ENCODE measurements around the gene COL7A1. TPM values are rescaled to one million over a fixed set of nuclear protein-coding genes. Genes with fewer than 3 reads are reported as not detected.
"Not testable (repeated sequence)": the region's sequence is repeated elsewhere in the genome, so short reads cannot be mapped to it uniquely, and the experiment has no call there.

The COL7A1 gene
- total RNA-seq, 4 donors from 2014 or later = 0.31 to 2.2 (median 1.9) TPM

DNA sequence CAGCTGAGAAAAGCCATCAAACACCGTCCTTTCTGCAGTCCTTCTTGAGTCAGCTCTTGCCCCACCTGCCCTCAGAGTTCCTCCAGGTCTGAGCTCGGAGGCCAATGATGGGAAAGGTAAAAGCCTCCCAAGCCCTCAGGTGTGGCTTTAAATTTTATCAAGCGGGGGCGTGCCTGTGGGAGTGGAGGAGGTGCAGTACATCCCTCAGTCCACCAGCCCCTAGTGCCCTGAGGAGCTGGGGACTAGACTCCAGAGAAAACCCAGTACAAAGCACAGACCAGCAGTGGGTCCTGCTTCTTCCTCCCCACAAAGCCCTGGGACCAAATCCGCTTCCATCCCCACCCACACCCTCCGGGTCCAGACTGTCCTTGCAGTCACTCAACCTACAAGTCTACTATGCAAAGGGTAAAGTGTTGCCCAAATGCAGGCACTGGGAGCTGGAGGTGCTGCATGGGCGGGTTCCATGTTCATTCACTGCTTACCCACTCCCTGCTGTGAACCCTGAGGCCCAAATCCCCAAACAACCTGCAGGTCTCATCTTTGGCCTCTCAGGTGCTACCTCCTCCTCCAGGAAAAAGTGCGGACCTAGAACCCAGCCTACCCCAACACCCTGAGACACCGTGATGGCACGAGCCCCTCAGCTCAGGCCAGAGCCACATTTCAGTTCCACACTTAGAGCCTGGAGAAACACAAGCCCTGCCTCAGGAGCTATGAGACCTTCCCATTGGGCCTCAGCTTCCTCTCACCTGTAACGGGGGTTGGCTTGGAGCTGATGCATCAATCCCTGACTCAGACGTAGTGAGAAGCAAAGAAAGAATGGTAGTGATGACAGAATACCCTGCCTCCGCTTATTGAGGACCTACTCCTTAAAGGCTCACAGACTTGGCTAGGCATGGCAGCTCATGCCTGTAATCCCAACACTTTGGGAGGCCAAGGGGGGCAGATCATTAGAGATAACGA lies 41.0 kb downstream of the COL7A1 start:
- TF ChIP-seq, protein P1, sequence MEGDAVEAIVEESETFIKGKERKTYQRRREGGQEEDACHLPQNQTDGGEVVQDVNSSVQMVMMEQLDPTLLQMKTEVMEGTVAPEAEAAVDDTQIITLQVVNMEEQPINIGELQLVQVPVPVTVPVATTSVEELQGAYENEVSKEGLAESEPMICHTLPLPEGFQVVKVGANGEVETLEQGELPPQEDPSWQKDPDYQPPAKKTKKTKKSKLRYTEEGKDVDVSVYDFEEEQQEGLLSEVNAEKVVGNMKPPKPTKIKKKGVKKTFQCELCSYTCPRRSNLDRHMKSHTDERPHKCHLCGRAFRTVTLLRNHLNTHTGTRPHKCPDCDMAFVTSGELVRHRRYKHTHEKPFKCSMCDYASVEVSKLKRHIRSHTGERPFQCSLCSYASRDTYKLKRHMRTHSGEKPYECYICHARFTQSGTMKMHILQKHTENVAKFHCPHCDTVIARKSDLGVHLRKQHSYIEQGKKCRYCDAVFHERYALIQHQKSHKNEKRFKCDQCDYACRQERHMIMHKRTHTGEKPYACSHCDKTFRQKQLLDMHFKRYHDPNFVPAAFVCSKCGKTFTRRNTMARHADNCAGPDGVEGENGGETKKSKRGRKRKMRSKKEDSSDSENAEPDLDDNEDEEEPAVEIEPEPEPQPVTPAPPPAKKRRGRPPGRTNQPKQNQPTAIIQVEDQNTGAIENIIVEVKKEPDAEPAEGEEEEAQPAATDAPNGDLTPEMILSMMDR (IDR thresholded peaks at IDR 0.05) = no peak
- DNase-seq (ENCODE audit: low spot score) = no peak
- ATAC-seq (ENCODE audit: low FRiP score) = no peak

DNA sequence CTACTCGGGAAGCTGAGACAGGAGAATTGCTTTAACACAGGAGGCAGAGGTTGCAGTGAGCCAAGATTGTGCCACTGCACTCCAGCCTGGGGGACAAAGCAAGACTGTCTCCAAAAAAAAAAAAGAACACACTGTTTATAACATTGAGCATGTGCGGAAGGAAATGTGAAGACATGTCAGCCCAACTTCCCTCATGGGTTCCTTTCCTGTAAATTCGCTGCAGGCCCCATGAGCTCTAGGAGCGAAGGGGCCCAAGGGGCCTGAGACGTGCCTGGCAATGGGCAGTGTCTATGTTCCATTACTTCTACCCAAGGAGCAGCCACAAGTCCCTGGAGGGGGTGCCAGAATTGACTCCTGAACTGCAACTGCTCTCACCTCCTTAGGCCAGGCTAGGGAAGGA lies 41.8 kb downstream of the COL7A1 start:
- TF ChIP-seq, protein P1 (IDR thresholded peaks at IDR 0.05) = no peak
- ATAC-seq (ENCODE audit: low FRiP score) = no peak

DNA sequence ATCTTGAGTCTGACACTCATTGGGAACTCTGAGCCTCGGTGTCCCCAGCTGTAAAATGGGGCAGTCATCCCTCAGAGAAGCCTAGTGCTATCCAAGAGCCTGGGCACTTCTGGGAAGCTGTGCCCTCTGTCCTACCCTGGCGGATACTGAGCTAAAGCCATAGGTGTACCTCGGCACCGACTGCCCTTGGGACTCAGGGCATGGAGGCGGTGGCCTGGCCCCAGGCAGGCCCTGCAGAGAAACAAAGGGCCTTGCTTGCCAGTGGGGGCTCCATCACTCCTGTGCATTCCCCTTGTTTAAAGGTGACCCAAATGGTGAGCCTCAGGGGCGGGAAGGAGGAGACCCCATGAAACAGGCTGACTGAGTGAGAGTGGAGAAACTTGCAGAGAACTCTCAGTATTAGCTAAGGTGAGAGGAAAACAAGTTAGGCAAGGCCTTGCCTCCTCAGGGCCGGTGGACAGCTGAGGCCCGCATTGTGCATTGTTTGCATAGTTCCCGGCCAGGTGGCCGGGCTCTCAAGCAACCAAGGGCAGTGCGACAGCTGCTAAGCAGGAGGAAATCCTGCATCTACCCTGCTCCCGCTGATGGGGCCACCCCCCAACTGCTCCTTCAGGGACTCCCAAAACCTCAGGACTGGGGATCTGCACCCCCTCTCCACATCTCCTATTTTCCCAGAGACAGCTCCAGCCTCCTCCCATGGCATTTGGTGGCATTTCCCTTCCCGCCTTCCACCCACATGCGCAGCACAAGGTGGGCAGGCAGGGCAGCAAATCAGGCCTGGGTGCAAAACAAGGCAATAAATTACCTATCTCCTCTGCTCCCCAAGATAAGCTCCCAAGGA lies 42.8 kb downstream of the COL7A1 start:
- TF ChIP-seq, protein P1 (IDR thresholded peaks at IDR 0.05) = no peak
- DNase-seq (ENCODE audit: low spot score) = no peak
- ATAC-seq (ENCODE audit: low FRiP score) = no peak

More for the DNA sequence above, 41.8 kb downstream of the COL7A1 start:
- no peak for DNase-seq (ENCODE audit: low spot score)

DNA sequence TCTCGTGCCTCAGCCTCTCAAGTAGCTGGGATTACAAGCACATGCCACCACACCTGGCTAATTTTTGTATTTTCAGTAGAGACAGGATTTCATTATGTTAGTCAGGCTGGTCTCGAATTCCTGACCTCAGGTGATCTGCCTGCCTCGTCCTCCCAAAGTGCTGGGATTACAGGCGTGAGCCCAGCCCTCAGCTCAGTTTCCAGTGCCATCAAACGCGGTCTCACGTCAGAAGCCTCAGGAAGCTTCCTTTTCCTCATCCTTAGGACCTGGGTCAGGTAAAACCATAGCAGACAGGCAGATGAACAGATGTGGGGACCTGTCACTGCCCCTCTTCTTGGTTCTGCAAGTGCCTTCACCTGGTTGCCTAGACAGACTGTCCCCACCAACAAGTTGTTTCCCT lies 43.5 kb downstream of the COL7A1 start:
- not testable (repeated sequence) for ATAC-seq (ENCODE audit: low FRiP score); DNase-seq (ENCODE audit: low spot score)

DNA sequence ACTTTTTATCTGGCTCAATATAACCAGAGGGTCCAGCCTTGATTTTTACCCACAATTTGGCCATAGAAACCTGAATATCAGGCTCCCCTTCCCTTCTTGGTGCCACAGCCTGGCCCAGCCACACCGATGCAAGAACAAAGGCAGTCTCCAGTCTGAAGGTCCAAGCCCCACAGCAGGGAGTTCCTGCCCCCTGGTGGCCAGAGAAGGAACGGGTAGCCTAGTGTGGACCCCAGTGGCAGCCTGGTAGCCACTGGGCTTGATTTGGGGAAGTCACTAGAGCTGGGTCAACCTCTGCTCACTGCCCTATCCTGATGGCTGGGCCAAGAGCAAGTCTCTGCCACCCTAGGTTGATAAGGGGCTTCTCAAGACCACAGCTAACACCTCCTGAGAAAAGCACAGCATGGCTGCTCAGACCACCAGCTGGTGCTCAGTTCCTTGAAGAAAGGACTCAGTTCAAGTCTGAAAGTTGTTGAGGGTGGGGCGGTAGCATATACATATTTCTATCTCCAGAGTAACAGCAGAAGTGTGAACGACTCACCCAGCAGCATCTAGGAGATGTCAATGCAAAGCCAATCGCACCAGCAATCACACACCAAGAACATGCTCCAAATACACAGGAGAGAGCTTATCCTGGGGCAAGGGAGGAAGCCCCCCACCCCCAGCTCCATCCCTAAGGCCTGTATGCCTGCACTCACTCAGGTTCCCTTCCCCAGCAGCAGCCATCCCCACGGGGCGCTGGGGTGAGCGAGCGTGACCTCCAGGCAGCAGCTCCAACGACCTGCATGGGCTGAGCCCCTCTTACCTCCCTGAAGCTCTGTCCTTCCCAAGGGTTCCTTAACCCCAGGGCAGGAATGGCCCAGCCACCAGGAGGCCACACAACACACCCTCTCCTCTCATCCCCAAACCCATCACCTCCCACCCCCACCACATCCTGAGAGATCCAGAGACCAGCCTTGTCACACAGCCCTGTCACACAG lies 46.1 kb downstream of the COL7A1 start:
- DNase-seq (ENCODE audit: low spot score) = peak; percentile 94
- TF ChIP-seq, protein P1 (IDR thresholded peaks at IDR 0.05) = peak in 2 of 3 donors; percentile 75 to 88
- ATAC-seq (ENCODE audit: low FRiP score) = no peak

DNA sequence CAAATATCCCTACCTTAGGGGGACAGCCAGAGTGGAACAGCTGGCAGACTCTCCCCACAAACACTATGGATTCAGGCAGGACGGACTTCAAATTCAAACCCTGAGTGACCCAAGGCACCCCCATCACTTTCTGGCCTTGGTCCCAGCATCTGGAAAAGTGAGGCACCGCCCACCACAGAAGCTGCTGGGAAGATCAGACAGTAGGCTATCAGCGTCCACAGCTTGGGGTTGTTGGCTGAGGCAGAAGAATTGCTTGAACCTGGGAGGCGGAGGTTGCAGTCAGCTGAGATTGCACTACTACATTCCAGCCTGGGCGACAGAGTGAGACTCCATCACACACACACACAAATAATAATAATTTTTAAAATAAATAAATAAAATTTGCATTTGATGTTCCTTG lies 47.0 kb downstream of the COL7A1 start:
- ATAC-seq (ENCODE audit: low FRiP score) (no peak), DNase-seq (ENCODE audit: low spot score) (no peak)
- TF ChIP-seq, protein P1 (IDR thresholded peaks at IDR 0.05) = no peak

All from omental fat pad (tissue), 4 donors.